Measurements from ENCODE around the gene MCAT.

GRCh38 chr22:43136801-43137200 lies 6.4 kb downstream of the MCAT start:
- TF ChIP-seq POLR2AphosphoS5 (IDR thresholded peaks at IDR 0.05; ENCODE audit: borderline replicate concordance, low read depth, low read length) (no peak), EZH2 (IDR thresholded peaks at IDR 0.05) (no peak)
